DOHH2 (cell line): ENCODE data around the gene ELL2.

Experiments
- EZH2phosphoT487 ChIP-seq: fragments of 200-600 bp; sonication (generic); IDR thresholded peaks from 2 replicates; pipeline ENCODE4 v1.6.1; 2017; ENCODE audit warnings: borderline replicate concordance, mild to moderate bottlenecking, antibody characterized with exemption, low read length, moderate library complexity, mixed read lengths
- TF ChIP-seq, protein P1 (sequence below): fragments of 200-600 bp; sonication (generic); IDR thresholded peaks from one replicate; pipeline ENCODE4 v1.5.1; 2014; ENCODE audit warnings: antibody characterized with exemption, mild to moderate bottlenecking, low read depth, low read length; ENCODE audit not compliant: poor library complexity, severe bottlenecking

DNA sequence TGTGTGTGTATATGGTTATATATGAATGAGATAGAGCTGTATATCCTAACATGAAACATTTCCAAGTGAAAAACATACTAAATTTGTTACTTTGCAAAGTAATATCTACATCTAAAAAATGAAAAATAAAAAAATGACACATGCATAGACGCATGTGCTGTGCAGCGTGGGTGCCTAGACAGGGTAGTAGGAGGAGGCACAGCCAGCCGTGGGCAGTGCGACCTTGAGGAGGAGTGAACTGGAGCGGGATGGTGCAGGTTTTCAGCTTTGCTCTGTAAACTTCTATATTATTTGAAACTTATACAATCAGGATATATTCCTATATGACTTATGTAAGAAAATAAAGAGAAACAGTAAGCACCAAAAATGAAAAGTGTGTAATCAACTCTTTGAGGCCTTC lies 124.2 kb downstream of the ELL2 start:
- TF ChIP-seq, protein P1, sequence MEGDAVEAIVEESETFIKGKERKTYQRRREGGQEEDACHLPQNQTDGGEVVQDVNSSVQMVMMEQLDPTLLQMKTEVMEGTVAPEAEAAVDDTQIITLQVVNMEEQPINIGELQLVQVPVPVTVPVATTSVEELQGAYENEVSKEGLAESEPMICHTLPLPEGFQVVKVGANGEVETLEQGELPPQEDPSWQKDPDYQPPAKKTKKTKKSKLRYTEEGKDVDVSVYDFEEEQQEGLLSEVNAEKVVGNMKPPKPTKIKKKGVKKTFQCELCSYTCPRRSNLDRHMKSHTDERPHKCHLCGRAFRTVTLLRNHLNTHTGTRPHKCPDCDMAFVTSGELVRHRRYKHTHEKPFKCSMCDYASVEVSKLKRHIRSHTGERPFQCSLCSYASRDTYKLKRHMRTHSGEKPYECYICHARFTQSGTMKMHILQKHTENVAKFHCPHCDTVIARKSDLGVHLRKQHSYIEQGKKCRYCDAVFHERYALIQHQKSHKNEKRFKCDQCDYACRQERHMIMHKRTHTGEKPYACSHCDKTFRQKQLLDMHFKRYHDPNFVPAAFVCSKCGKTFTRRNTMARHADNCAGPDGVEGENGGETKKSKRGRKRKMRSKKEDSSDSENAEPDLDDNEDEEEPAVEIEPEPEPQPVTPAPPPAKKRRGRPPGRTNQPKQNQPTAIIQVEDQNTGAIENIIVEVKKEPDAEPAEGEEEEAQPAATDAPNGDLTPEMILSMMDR: no peak
- no peak for TF ChIP-seq EZH2phosphoT487
